HG03139 (cell line): Measurements from ENCODE around the gene DCHS2.

Source experiments
- ATAC-seq: cut with Tn5 transposase; IDR thresholded peaks from one replicate; pipeline ENCODE4 v1.9.1; 2021; ENCODE audit not compliant: unreplicated experiment

Gene DCHS2

GRCh38 chr4:154489558-154490233 is 1.9 kb downstream of the DCHS2 start:
- no peak for ATAC-seq

GRCh38 chr4:154487145-154487544 is 4.5 kb downstream of the DCHS2 start:
- ATAC-seq: no peak

DNA sequence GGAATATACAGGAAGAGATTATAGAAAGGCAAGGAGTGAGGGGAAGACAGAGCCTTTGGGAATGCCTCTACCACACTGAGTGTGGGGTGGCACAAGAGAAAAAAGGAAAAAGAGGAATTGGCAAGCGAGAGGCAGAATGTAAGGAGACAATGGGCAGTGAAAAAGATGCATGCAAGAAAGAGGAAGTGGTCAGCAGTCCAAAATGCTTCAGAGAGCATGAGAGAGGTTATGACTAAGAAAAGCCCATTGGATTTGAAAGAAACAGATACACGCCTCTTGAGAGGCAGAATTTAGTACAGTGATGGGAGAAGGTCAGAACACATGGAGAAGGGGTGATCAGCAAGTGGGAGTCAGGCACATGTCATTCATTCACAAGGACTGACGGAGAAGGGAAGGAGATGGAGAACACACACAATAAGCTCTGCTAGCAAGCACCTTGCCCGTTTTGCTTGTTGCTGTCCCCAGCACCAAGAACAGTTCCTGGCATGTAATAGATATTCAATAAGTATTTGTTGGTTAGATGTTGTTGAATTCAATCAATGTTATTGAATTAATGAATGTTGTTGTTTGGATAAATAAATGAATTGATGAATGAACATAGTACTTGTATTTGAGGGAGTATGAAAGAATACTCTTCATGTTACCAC is 6.3 kb downstream of the DCHS2 start:
- peak; percentile 98 for ATAC-seq

- peak; percentile 20 for ATAC-seq
Measured at GRCh38 chr4:154478547-154478946, 13.1 kb downstream of the DCHS2 start.

DNA sequence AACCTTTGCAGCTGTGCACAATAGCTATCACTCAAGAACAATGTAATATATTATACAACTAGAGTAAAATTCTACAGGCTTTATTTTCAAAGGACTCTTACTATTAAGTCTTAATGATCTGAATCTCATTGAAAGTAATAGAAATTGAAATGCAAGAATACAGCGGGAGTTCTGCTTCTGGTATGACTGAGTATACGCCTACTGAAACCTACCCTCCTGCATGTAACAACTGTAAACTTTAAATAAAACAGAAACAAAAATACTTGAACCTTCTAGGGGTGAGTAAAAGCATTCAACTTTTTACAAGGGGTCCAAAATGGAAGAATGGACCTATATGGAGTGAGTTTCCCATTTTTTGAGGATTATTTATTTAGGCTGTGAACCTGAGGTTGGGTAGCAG is 13.5 kb downstream of the DCHS2 start:
- ATAC-seq: peak; percentile 65

- no peak for ATAC-seq
Measured at GRCh38 chr4:154476232-154476631, 15.4 kb downstream of the DCHS2 start.

DNA sequence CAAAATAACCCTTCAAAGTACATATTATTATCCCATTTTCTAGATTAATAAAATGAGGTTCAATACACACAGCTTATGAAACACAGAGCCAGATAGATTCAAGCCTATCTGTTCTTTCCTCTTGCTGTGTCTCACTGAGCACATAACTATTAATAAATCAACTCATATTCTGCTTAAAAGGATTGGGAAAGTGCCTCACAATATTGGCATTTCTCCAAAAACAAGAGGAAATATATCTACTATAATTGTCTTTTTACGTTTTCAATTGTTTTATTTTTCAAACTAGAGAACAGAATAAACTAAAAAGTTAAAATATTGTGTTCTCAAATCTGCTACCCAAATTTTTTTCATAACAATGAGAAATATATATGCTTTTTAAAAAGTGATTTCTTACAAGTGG is 15.8 kb downstream of the DCHS2 start:
- ATAC-seq: no peak

GRCh38 chr4:154473497-154473896 is 18.1 kb downstream of the DCHS2 start:
- ATAC-seq: no peak

DNA sequence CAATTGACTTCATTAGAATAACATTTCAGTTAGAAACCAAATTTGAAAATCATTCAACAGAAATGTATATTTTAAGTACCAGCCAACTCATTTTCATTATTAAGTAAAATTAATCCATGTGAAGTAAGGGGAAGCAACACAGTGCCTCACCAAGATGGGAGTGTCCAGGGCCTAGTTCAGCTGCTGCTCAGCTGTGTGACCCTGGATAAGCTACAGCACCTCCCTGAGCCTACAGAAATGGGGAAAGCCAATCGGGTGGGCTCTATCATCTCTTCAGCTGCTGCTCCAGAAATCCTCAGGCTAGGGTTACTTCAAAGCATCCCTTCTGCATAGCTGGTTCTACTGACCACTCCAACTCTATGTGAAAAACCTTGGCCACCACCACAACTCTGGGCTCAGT is 18.7 kb downstream of the DCHS2 start:
- ATAC-seq: no peak

DNA sequence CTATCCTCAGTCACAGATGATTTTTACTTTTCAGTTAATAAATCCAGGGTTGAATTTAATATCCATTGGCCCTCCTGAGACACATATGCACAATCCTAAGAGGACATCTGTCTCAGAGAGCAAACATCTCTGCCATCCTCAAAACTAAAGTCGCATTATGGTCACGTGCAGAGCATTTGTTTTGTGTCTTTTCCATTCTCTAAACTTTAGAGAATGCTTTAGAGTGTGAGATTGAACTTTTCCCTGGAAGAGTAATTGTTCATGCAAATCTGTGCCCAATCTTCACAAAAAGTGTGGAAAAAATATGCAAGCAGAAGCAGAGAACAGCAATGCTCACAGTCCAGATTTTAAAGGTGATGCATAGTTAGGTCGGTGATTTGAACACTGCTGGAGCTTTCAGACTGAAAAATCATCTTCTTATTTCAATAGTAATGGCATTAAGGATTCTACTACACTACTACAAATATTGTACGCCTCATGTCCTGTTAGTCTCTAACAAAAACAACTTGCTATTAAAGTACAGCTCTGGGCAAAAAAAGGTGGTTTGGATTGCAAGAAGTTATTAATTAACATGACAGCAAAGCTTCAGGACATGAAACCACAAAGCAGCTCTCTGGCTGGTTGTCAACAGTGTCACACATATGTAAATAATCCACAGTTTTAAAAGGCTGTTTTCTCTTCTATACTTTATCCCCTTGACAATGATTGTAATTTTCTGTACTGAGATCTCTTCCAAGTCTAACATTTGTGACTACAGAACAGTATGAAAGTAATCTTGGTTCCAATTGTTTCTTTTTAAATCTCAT is 19.9 kb downstream of the DCHS2 start:
- ATAC-seq: peak; percentile 72

DNA sequence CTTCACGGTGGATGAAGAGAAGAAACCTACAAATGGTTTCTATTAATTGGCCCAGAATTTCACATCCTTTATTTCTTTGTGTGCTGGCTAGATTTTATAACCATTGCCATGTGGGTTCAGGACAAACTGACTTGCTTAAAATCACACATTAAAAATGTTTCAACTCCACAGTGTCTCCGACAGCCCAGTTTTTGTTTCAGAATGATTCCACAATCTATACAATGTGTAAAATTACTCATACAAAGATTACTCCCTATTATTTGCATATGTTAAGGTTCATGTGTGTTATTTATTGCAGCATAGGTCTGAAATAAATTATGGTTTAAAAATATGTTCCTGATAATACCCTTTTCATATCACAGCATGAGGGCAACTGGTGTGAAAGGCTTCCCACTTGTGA is 20.6 kb downstream of the DCHS2 start:
- peak; percentile 55 for ATAC-seq

DNA sequence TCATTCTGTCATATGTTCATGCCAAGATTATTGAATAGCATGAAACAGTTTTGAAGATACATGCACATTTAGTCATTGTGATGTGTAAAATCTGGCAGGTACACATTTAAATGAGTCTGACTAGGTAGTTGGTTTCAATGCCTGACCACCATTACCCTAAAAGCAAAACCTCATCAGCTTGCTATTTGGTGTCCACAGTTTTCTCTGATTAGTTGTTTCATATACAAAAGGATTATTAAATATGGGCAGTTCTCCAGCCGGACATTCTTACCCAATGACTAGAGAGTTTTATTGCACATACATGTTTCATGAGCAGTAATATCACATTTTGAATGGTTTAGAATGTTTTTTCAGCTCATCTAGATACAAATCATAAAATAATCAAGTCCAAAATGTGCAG is 23.7 kb downstream of the DCHS2 start:
- no peak for ATAC-seq

DNA sequence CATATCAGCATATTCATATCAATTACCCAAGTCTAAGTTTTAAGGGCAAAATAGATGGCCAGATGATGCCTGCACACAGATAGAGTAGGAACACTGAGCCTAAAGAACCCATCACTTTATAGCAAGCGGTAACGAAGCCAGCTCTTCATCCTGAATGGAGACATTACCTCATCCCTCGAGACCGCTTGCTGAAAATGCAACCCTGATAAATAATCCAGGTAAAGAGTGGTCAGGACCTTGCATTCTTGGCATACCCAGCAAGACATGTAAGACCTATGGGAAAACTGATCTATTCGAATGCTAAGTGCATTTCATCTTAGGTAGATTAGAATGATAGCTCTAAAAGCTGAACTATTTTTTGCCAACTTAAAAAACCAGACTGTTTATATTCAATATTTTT is 25.3 kb downstream of the DCHS2 start:
- ATAC-seq: no peak

DNA sequence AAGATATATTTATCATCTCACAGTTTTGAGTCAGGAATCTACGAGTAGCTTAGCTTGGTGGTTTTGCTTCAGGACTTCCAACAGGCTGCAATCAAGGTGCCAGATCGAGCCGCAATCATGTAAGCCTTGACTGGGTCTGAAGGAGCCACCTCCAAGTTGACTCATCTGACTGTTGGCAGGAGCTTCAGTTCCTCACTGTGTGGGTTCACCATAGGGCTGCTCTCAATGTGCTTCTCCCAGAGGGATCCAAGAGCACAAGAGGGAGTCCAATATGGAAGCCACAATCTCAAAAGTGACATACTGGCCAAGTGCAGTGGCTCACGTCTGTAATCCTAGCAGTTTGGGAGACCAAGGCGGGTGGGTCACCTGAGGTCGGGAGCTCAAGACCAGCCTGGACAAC is 26.5 kb downstream of the DCHS2 start:
- no peak for ATAC-seq

GRCh38 chr4:154464654-154465053 is 26.9 kb downstream of the DCHS2 start:
- no peak for ATAC-seq

- no peak for ATAC-seq
Measured at GRCh38 chr4:154462081-154462810, 29.4 kb downstream of the DCHS2 start.

- ATAC-seq: no peak
Measured at GRCh38 chr4:154457471-154457870, 34.1 kb downstream of the DCHS2 start.

- no peak for ATAC-seq
Measured at GRCh38 chr4:154456889-154457288, 34.7 kb downstream of the DCHS2 start.

DNA sequence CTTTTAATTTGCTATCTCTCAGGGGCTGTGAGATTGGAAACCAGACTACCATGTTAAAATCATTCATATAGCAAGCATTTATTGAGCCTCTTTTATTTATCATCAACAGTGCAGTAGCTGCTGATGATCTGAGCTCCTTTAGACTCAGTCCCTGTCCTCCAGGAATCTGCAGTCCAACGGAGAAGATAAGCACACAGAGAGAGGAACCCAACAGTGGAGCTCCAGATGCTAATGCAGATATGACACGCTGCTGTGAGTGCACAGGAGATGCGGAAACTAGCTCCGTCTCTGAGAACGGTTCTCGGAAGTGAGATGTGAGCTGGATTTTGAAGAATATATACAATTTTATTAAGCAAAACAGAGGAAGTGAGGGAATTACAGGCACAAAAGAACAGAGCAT is 35.4 kb downstream of the DCHS2 start:
- no peak for ATAC-seq

DNA sequence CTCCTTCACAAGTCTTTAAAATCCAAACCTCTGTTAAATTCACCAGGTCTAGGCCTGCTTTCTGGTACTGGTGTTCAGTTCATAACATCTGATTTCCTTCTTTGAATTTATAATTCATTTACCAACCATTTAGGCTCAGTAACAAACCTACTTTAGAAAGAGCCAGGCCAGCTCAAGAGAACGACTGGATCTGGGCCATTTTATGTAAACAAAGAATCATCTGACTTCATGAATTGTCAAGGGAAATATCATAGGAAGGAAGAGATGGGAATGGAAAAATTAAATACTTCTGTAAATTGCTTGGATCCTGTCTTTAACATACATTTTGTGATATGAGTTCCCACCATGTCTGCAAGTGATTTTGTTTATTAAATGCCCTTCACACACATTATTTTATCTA is 36.5 kb downstream of the DCHS2 start:
- ATAC-seq: no peak

- no peak for ATAC-seq
Measured at GRCh38 chr4:154454710-154455109, 36.9 kb downstream of the DCHS2 start.
